Tibial artery (tissue), 4 donors: ENCODE measurements around the gene MTERF4.
"Not testable (repeated sequence)": the region's sequence is repeated elsewhere in the genome, so short reads cannot be mapped to it uniquely, and the experiment has no call there.

Experiments used
- DNase-seq, 2 donors: peaks; one replicate each; pipeline ENCODE4 v3.0.0-alpha.2; 2019
- H3K27ac ChIP-seq, 2 donors: fragments of 200-600 bp; sonication (generic) in 1 of 2; 1 replicate in 1 of 2; 2 replicates in 1 of 2; pipeline ENCODE4 v1.5.1; 2018 to 2019; ENCODE audit warnings: mild to moderate bottlenecking in 1 of 2
- H3K27me3 ChIP-seq, 2 donors: fragments of 200-600 bp; sonication (generic) in 1 of 2; one replicate each; pipeline versions ENCODE4 v1.5.1 to v1.6.0; 2016 to 2019
- H3K36me3 ChIP-seq, 3 donors: fragments of 200-600 bp; sonication (generic) in 2 of 3; one replicate each; pipeline ENCODE4 v1.5.1; 2016 to 2019; ENCODE audit warnings: mild to moderate bottlenecking in 2 of 3
- H3K4me1 ChIP-seq, 4 donors: fragments of 200-600 bp; sonication (generic) in 2 of 4; 1 replicate in 3 of 4; 2 replicates in 1 of 4; pipeline ENCODE4 v1.5.1; 2016 to 2019
- H3K4me3 ChIP-seq, 2 donors: fragments of 200-600 bp; sonication (generic) in 1 of 2; 1 replicate in 1 of 2; 2 replicates in 1 of 2; pipeline ENCODE4 v1.5.1; 2018 to 2019; ENCODE audit warnings: mild to moderate bottlenecking in 2 of 2
- H3K9me3 ChIP-seq, 3 donors: fragments of 200-600 bp; sonication (generic) in 1 of 3; one replicate each; pipeline ENCODE4 v1.5.1; 2016 to 2019
- intact Hi-C: fragments of 100-400 bp; cut with DNase I; formaldehyde crosslinking; loops from one replicate; pipeline ENCODE4 v1.15.0; 2023; ENCODE audit warnings: low total_unique reads
- TF ChIP-seq, protein P1 (sequence below), 2 experiments: fragments of 200-600 bp in 1 of 2; fragments of 450-650 bp in 1 of 2; IDR thresholded peaks; one replicate each; pipeline ENCODE4 v1.5.1; 2017 to 2019; ENCODE audit warnings: antibody characterized with exemption in 2 of 2, mild to moderate bottlenecking in 1 of 2, moderate library complexity in 1 of 2

MTERF4 gene

DNA sequence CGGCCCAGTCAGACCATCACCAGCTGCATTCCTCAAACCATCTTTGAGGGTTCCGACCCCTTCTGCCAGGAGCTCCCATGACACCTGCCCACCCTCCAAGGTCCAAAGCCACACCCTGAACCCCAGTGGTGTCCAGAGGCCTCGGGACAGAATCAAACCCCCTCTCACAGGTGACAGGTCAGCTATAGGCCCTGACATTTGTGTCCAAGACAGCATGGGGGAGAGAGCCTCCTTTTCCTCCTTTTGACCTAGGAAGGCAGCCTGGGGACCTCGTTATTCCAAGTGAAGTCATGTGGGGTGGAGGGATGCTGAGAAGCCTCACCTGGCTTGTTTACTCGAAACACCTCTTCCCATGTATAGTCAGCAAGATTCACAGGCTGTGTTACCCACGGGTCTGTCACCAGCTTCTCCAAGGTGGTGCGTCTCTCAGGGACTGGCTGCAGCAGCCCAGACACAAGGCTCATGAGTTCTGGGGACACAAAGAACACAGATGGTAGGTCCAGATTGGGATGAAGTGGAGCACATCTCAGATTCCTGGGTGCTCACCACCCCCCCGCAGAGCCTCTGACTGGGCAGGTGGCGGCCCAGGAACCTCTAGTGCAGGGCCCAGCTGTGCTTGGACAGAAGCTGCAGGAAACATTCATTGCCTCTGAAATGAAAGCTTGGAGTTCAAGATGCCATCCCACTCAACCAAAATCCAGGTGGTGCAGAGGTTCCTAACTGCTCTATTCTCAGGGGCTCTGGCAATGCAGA lies 5.1 kb upstream of the MTERF4 start:
- Histone ChIP-seq H3K4me1 (peaks cover 0 to 10% (median 8%) of the 10 kb centered on the region in 4 donors), H3K36me3 (no peaks in the 10 kb centered on the region), H3K27me3 (no peaks in the 10 kb centered on the region), H3K9me3 (no peaks in the 10 kb centered on the region), H3K4me3 (no peak overlapping the region), H3K27ac (no peak overlapping the region)
- TF ChIP-seq, protein P1, sequence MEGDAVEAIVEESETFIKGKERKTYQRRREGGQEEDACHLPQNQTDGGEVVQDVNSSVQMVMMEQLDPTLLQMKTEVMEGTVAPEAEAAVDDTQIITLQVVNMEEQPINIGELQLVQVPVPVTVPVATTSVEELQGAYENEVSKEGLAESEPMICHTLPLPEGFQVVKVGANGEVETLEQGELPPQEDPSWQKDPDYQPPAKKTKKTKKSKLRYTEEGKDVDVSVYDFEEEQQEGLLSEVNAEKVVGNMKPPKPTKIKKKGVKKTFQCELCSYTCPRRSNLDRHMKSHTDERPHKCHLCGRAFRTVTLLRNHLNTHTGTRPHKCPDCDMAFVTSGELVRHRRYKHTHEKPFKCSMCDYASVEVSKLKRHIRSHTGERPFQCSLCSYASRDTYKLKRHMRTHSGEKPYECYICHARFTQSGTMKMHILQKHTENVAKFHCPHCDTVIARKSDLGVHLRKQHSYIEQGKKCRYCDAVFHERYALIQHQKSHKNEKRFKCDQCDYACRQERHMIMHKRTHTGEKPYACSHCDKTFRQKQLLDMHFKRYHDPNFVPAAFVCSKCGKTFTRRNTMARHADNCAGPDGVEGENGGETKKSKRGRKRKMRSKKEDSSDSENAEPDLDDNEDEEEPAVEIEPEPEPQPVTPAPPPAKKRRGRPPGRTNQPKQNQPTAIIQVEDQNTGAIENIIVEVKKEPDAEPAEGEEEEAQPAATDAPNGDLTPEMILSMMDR (IDR thresholded peaks at IDR 0.05) = no peak
- no peak for DNase-seq
- intact Hi-C loops = loop anchor here (10.0 kb wide), 1 partner anchor 108 kb away; no protein-coding TSS in a partner anchor

DNA sequence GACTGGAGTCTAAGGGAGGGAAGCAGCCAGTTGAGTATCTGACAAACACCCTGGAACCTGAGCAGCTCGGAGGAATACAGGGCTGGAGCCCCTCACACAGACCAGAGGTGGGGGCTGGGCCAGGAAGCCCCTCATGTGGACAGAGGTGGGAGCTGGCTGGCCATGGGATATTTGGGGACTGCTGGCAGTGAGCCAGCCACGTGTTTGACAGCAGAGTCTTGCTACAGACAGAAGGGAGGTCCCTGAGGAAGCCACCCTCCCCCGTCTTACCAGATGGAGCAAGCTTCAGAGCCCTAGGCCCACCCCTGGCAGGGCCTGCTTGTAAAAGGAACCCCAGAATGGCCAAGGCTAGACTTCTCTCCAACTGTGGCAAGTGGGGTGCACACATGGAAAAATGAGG lies 3.6 kb upstream of the MTERF4 start:
- Histone ChIP-seq H3K36me3 (no peaks in the 10 kb centered on the region), H3K27ac (no peak overlapping the region), H3K9me3 (no peaks in the 10 kb centered on the region), H3K4me1 (peaks cover 0 to 20% (median 17%) of the 10 kb centered on the region in 4 donors), H3K27me3 (no peaks in the 10 kb centered on the region), H3K4me3 (no peak overlapping the region)
- TF ChIP-seq, protein P1 (IDR thresholded peaks at IDR 0.05) = no peak
- intact Hi-C loops = loop anchor here (10.0 kb wide), 1 partner anchor 109 kb away; no protein-coding TSS in a partner anchor
- DNase-seq = no peak

DNA sequence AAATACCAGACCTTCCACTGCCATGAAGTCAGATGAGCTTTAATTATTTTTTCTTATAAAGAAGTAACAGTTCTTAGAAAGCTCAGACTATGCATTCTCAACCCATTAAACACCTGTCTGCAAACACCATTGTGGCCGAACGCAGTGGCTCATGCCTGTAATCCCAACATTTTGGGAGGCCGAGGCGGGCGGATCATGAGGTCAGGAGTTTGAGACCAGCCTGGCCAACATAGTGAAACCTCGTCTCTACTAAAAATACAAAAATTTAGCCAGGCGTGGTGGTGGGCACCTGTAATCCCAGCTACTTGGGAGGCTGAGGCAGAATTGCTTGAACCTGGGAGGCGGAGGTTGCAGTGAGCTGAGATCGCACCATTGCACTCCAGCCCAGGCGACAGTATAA lies 2.5 kb upstream of the MTERF4 start:
- peaks cover 0 to 23% (median 18%) of the 10 kb centered on the region in 4 donors for H3K4me1 ChIP-seq
- not testable (repeated sequence) for H3K9me3 ChIP-seq, H3K36me3 ChIP-seq, H3K27me3 ChIP-seq, H3K4me3 ChIP-seq, H3K27ac ChIP-seq, DNase-seq
- intact Hi-C loops = loop anchor here (10.0 kb wide), 1 partner anchor 110 kb away; no protein-coding TSS in a partner anchor

DNA sequence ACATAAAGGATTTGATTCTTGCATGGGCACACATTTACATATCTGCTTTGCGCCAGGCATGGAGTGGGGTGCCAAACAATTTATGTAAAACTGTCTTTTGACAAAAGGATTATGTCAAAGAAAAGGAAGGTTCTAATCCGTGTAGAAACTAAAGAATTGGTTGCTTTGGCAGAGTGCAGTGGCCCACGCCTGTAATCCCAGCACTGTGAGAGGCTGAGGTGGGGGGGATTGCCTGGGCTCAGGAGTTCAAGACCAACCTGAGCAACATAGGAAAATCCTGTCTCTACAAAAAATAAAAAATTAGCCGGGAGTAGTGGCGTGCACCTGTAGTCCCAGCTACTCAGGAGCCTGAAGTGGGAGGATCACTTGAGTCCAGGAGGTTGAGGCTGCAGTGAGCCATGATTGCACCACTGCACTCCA lies 1.1 kb upstream of the MTERF4 start:
- intact Hi-C loops = loop anchor here (10.0 kb wide), 1 partner anchor 112 kb away; no protein-coding TSS in a partner anchor

DNA sequence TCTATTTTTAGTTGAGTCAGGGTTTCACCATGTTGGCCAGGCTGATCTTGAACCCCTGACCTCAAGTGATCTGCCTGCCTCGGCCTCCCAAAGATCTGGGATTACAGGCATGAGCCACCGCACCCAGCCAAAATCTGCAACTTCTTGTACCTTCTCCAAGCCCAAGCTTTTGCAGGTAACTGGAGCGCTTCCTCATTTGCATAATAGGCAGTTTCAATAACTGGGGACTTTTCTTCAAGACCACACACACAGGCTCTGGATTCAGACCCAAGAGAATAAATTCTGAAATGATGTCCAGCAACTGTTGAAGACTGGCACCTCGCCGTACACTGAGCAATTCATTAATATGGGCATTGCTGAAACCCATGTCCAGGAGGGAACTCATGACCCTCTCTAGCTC lies 2.8 kb downstream of the MTERF4 start:
- H3K36me3 ChIP-seq = peaks cover 27 to 58% (median 40%) of the 10 kb centered on the region in 3 donors
- H3K27me3 ChIP-seq = no peaks in the 10 kb centered on the region
- DNase-seq = no peak
- no peaks in the 10 kb centered on the region for H3K9me3 ChIP-seq
- peaks cover 0 to 23% (median 18%) of the 10 kb centered on the region in 4 donors for H3K4me1 ChIP-seq
- H3K4me3 ChIP-seq = no peak overlapping the region
- intact Hi-C loops = no loop called here
- no peak overlapping the region for H3K27ac ChIP-seq
- TF ChIP-seq, protein P1 (IDR thresholded peaks at IDR 0.05) = no peak

More for the DNA sequence above, 1.1 kb upstream of the MTERF4 start:
- TF ChIP-seq, protein P1 (IDR thresholded peaks at IDR 0.05) = no peak
- H3K27ac ChIP-seq = peak overlapping the region; percentile 73 to 84
- no peaks in the 10 kb centered on the region for H3K9me3 ChIP-seq
- no peak for DNase-seq
- peak overlapping the region; percentile 65 to 87 for H3K4me3 ChIP-seq
- peaks cover 0 to 23% (median 18%) of the 10 kb centered on the region in 4 donors for H3K4me1 ChIP-seq
- no peaks in the 10 kb centered on the region for H3K27me3 ChIP-seq
- H3K36me3 ChIP-seq = peaks cover 0 to 20% (median 14%) of the 10 kb centered on the region in 3 donors

DNA sequence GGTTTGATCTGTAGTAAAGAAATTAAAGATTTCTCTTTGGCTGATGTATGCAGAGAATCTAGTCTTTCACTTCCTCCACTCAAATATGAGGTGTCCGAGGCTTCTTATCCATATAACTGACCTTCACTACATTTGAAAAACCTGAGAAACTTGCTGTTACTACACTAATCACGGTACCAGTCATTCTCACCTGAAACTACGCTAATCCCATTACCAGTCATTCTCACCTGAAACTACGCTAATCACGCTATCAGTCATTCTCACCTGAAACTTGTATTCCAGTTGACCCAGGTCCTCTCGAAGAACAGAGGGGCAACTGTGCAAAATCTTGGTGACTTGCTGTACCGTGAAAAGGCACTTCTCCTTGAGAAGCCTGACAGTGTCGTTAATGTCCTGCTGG lies 5.1 kb downstream of the MTERF4 start:
- Histone ChIP-seq H3K36me3 (peaks cover 36 to 80% (median 62%) of the 10 kb centered on the region in 3 donors), H3K4me1 (peaks cover 0 to 15% (median 9%) of the 10 kb centered on the region in 4 donors), H3K4me3 (no peak overlapping the region), H3K27me3 (no peaks in the 10 kb centered on the region), H3K27ac (no peak overlapping the region), H3K9me3 (no peaks in the 10 kb centered on the region)
- DNase-seq = no peak
- intact Hi-C loops = no loop called here
- TF ChIP-seq, protein P1 (IDR thresholded peaks at IDR 0.05) = no peak
